PC-3 (cell line): ENCODE results near the gene PTMS. TPM values are rescaled to one million over a fixed set of nuclear protein-coding genes. Genes with fewer than 3 reads are reported as not detected.

Experiments used
- ATAC-seq: fragments of 200-7000 bp; cut with Tn5 transposase; 2 replicates; pipeline ENCODE4 v1.9.1; 2020; ENCODE audit warnings: mild to moderate bottlenecking, moderate library complexity
- BruUV-seq: library from RNA; stranded (reverse); fragments of 400-500 nt; replicated peaks from 2 replicates; lab custom pipeline; 2021; lab: Mats Ljungman, UMichigan
- CTCF ChIA-PET: fragments of 300-600 bp; sonication (Branson Sonifier 250); formaldehyde crosslinking; loops from one replicate; lab custom pipeline; 2022; ENCODE audit warnings: antibody characterized with exemption; lab: Charles Lee
- POLR2A ChIA-PET: fragments of 300-600 bp; sonication (Branson Sonifier 250); formaldehyde crosslinking; loops from one replicate; lab custom pipeline; 2022; ENCODE audit warnings: antibody characterized with exemption; ENCODE audit not compliant: unreplicated experiment; lab: Charles Lee
- DNase-seq: peaks from one replicate; pipeline ENCODE4 v3.0.0-alpha.2; 2015
- H2AFZ ChIP-seq: fragments of 300-600 bp; sonication (generic); 2 replicates; pipeline ENCODE4 v1.6.0; 2016; ENCODE audit warnings: antibody characterized with exemption, low read length
- H3F3A ChIP-seq: fragments of 300-600 bp; sonication (generic); one replicate; pipeline ENCODE4 v1.6.0; 2017; ENCODE audit warnings: antibody characterized with exemption, low read length, control low read depth, mild to moderate bottlenecking; ENCODE audit not compliant: unreplicated experiment
- H3K27ac ChIP-seq: fragments of 300-600 bp; sonication (generic); 2 replicates; pipeline ENCODE4 v1.5.1; 2016; ENCODE audit warnings: mild to moderate bottlenecking, low read length
- H3K27me3 ChIP-seq: fragments of 300-600 bp; sonication (generic); 2 replicates; pipeline ENCODE4 v1.6.1; 2016; ENCODE audit warnings: low read length, mixed read lengths
- H3K36me3 ChIP-seq: fragments of 300-600 bp; sonication (generic); 2 replicates; pipeline ENCODE4 v1.6.1; 2016; ENCODE audit warnings: low read depth, mixed run types, low read length, mixed read lengths
- H3K4me1 ChIP-seq: fragments of 300-600 bp; sonication (generic); 2 replicates; pipeline ENCODE4 v1.5.1; 2016; ENCODE audit warnings: low read length; ENCODE audit not compliant: insufficient read depth
- H3K4me2 ChIP-seq: fragments of 300-600 bp; sonication (generic); 2 replicates; pipeline ENCODE4 v1.6.0; 2016; ENCODE audit warnings: low read length
- H3K4me3 ChIP-seq: fragments of 300-600 bp; sonication (generic); 2 replicates; pipeline ENCODE4 v1.5.1; 2016; ENCODE audit warnings: mild to moderate bottlenecking, low read length, mixed read lengths
- H3K79me2 ChIP-seq: fragments of 300-600 bp; sonication (generic); 2 replicates; pipeline ENCODE4 v1.6.1; 2017; ENCODE audit warnings: low read length, mixed read lengths
- H3K9ac ChIP-seq: fragments of 300-600 bp; sonication (generic); 2 replicates; pipeline ENCODE4 v1.6.0; 2016; ENCODE audit warnings: mild to moderate bottlenecking, low read length
- H3K9me2 ChIP-seq: fragments of 300-600 bp; sonication (generic); replicated peaks from 2 replicates; pipeline ENCODE4 v1.6.1; 2016; ENCODE audit warnings: mixed run types, low read length, mixed read lengths
- H3K9me3 ChIP-seq: fragments of 300-600 bp; sonication (generic); 2 replicates; pipeline ENCODE4 v1.6.1; 2016; ENCODE audit warnings: low read length, mixed read lengths
- H4K20me1 ChIP-seq: fragments of 300-600 bp; sonication (generic); 2 replicates; pipeline ENCODE4 v1.6.1; 2016; ENCODE audit warnings: low read length, mixed read lengths
- EZH2 ChIP-seq: fragments of 300-600 bp; sonication (generic); IDR thresholded peaks from one replicate; pipeline ENCODE4 v1.6.1; 2017; ENCODE audit warnings: antibody characterized with exemption, mild to moderate bottlenecking, low read length; ENCODE audit not compliant: unreplicated experiment
- EZH2phosphoT487 ChIP-seq: fragments of 300-600 bp; sonication (generic); IDR thresholded peaks from 2 replicates; pipeline ENCODE4 v1.6.1; 2018; ENCODE audit warnings: mild to moderate bottlenecking, antibody characterized with exemption, low read length, borderline replicate concordance
- intact Hi-C: fragments of 100-400 bp; cut with micrococcal nuclease; formaldehyde crosslinking; loops from 2 replicates; pipeline ENCODE4 v1.9.0; 2023
- total RNA-seq: library from RNA; depleted of rRNA; stranded (reverse); fragments of >200 nt; gene quantifications from 2 replicates; pipeline ENCODE4 v1.2.3, GENCODE V29; 2014; rRNA removed
- TF ChIP-seq, protein P1 (sequence below): fragments of 300-600 bp; sonication (generic); conservative IDR thresholded peaks from 2 replicates; pipeline ENCODE4 v1.5.1; 2017; ENCODE audit warnings: antibody characterized with exemption, low read depth, mild to moderate bottlenecking, low read length

Gene PTMS
- total RNA-seq, 1 experiment from 2014 or later: 46.4 TPM

DNA sequence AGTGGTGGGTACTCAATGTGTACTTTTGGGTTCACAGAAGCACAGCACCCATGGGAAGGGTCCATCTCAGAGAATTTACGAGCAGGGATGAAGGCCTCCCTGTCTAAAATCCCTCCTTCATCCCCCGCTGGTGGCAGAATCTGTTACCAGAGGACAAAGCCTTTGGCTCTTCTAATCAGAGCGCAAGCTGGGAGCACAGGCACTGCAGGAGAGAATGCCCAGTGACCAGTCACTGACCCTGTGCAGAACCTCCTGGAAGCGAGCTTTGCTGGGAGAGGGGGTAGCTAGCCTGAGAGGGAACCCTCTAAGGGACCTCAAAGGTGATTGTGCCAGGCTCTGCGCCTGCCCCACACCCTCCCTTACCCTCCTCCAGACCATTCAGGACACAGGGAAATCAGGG lies 54.0 kb downstream of the PTMS start:
- Histone ChIP-seq H3K4me3 (no peak overlapping the region), H3F3A (no peaks in the 10 kb centered on the region), H3K9ac (no peak overlapping the region), H3K36me3 (no peaks in the 10 kb centered on the region), H4K20me1 (no peaks in the 10 kb centered on the region), H3K27ac (no peak overlapping the region), H3K9me2 (no peaks in the 10 kb centered on the region), H3K79me2 (no peaks in the 10 kb centered on the region), H3K4me1 (no peaks in the 10 kb centered on the region), H3K27me3 (no peaks in the 10 kb centered on the region), H2AFZ (no peak overlapping the region), H3K4me2 (no peak overlapping the region), H3K9me3 (no peaks in the 10 kb centered on the region)
- ATAC-seq (no peak), DNase-seq (no peak)
- TF ChIP-seq, protein P1, sequence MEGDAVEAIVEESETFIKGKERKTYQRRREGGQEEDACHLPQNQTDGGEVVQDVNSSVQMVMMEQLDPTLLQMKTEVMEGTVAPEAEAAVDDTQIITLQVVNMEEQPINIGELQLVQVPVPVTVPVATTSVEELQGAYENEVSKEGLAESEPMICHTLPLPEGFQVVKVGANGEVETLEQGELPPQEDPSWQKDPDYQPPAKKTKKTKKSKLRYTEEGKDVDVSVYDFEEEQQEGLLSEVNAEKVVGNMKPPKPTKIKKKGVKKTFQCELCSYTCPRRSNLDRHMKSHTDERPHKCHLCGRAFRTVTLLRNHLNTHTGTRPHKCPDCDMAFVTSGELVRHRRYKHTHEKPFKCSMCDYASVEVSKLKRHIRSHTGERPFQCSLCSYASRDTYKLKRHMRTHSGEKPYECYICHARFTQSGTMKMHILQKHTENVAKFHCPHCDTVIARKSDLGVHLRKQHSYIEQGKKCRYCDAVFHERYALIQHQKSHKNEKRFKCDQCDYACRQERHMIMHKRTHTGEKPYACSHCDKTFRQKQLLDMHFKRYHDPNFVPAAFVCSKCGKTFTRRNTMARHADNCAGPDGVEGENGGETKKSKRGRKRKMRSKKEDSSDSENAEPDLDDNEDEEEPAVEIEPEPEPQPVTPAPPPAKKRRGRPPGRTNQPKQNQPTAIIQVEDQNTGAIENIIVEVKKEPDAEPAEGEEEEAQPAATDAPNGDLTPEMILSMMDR: no peak
- TF ChIP-seq EZH2: no peak
- TF ChIP-seq EZH2phosphoT487: no peak
- POLR2A ChIA-PET: no interaction called here
- CTCF ChIA-PET: no interaction called here
- intact Hi-C loops: no loop called here
- BruUV-seq: no TSS peak

Other genes starting within 250 kb of the PTMS start
- gene GAPDH, start 231.8 kb upstream of the PTMS start, total RNA-seq: 6,976 and 7,326 TPM in 2 replicates
- 0.11 and 1.0 TPM in 2 replicates for gene IFFO1, start 210.3 kb upstream of the PTMS start, total RNA-seq
- 63.3 and 83.8 TPM in 2 replicates for gene NOP2, start 198.1 kb upstream of the PTMS start, total RNA-seq
- 216 and 231 TPM in 2 replicates for gene CHD4, start 159.0 kb upstream of the PTMS start, total RNA-seq
- 2.3 and 4.3 TPM in 2 replicates for gene LPAR5, start 130.4 kb upstream of the PTMS start, total RNA-seq
- gene ACRBP, start 118.9 kb upstream of the PTMS start, total RNA-seq: 0.77 TPM in 1 of 2 replicates, not detected in the other
- gene ING4, start 103.2 kb upstream of the PTMS start, total RNA-seq: 17.0 and 23.8 TPM in 2 replicates
- gene ZNF384, start 77.0 kb upstream of the PTMS start, total RNA-seq: 19.6 and 22.3 TPM in 2 replicates
- gene PIANP, start 65.5 kb upstream of the PTMS start, total RNA-seq: not detected in 2 replicates
- gene COPS7A, start 42.3 kb upstream of the PTMS start, total RNA-seq: 82.3 and 86.9 TPM in 2 replicates
- gene MLF2, start 13.2 kb upstream of the PTMS start, total RNA-seq: 222 and 248 TPM in 2 replicates
- 0.40 and 0.58 TPM in 2 replicates for gene LAG3, start 6.2 kb downstream of the PTMS start, total RNA-seq
- gene CD4, start 23.2 kb downstream of the PTMS start, total RNA-seq: 0.23 TPM in 1 of 2 replicates, not detected in the other
- not detected in 2 replicates for gene GPR162, start 55.5 kb downstream of the PTMS start, total RNA-seq
- 9.3 and 24.4 TPM in 2 replicates for gene P3H3, start 62.0 kb downstream of the PTMS start, total RNA-seq
- 1.8 TPM in 1 of 2 replicates, not detected in the other for gene GNB3, start 74.6 kb downstream of the PTMS start, total RNA-seq
- 52.1 and 92.0 TPM in 2 replicates for gene CDCA3, start 84.9 kb downstream of the PTMS start, total RNA-seq
- 107 and 113 TPM in 2 replicates for gene USP5, start 85.8 kb downstream of the PTMS start, total RNA-seq
- gene TPI1, start 101.2 kb downstream of the PTMS start, total RNA-seq: 1,259 and 1,708 TPM in 2 replicates
- gene SPSB2, start 106.9 kb downstream of the PTMS start, total RNA-seq: 8.4 and 9.2 TPM in 2 replicates
- 5.1 and 13.6 TPM in 2 replicates for gene LRRC23, start 138.5 kb downstream of the PTMS start, total RNA-seq
- gene ENO2, start 148.2 kb downstream of the PTMS start, total RNA-seq: 30.2 and 35.2 TPM in 2 replicates
- gene ATN1, start 161.6 kb downstream of the PTMS start, total RNA-seq: 11.6 and 41.5 TPM in 2 replicates
- not detected in 2 replicates for gene RNU7-1, start 177.5 kb downstream of the PTMS start, total RNA-seq
- 125 and 130 TPM in 2 replicates for gene C12orf57, start 177.7 kb downstream of the PTMS start, total RNA-seq
- gene PTPN6, start 185.0 kb downstream of the PTMS start, total RNA-seq: 22.5 and 28.4 TPM in 2 replicates
- gene PHB2, start 204.3 kb downstream of the PTMS start, total RNA-seq: 353 and 376 TPM in 2 replicates
- gene EMG1, start 204.6 kb downstream of the PTMS start, total RNA-seq: 40.7 and 44.3 TPM in 2 replicates